Endothelial cell (in vitro differentiated cells): ENCODE results near the gene LGR4. TPM values are rescaled to one million over a fixed set of nuclear protein-coding genes. Genes with fewer than 3 reads are reported as not detected.
"Not testable (repeated sequence)": the region's sequence is repeated elsewhere in the genome, so short reads cannot be mapped to it uniquely, and the experiment has no call there.

Experiments
- DNase-seq: peaks from one replicate; pipeline ENCODE4 v3.0.0; 2021; ENCODE audit warnings: low spot score
- H3K27ac Mint-ChIP-seq: one replicate; pipeline ENCODE4 v1.8.0; 2021; ENCODE audit warnings: mixed read lengths, inconsistent platforms; ENCODE audit not compliant: unreplicated experiment
- H3K27me3 Mint-ChIP-seq: one replicate; pipeline ENCODE4 v1.8.0; 2021; ENCODE audit warnings: mild to moderate bottlenecking, moderate library complexity, mixed read lengths, inconsistent platforms; ENCODE audit not compliant: unreplicated experiment
- H3K36me3 Mint-ChIP-seq: one replicate; pipeline ENCODE4 v1.8.0; 2021; ENCODE audit warnings: mild to moderate bottlenecking, low read depth, mixed read lengths, inconsistent platforms; ENCODE audit not compliant: unreplicated experiment
- H3K4me1 Mint-ChIP-seq: one replicate; pipeline ENCODE4 v1.8.0; 2021; ENCODE audit warnings: mild to moderate bottlenecking, mixed read lengths, inconsistent platforms; ENCODE audit not compliant: unreplicated experiment
- H3K4me3 Mint-ChIP-seq: one replicate; pipeline ENCODE4 v1.8.0; 2021; ENCODE audit warnings: mild to moderate bottlenecking, mixed read lengths, inconsistent platforms; ENCODE audit not compliant: unreplicated experiment
- H3K9me3 Mint-ChIP-seq: one replicate; pipeline ENCODE4 v1.8.0; 2021; ENCODE audit warnings: mixed read lengths, inconsistent platforms; ENCODE audit not compliant: unreplicated experiment
- long read RNA-seq: library from polyadenylated mRNA; unstranded; transcript quantifications from one replicate; pipeline ENCODE4 v2.0.0, GENCODE V29; 2020; ENCODE audit not compliant: unreplicated experiment
- total RNA-seq: library from RNA; stranded (reverse); fragmentation: NEBNext Ultra II Directional; extraction: Animal tissue kit (Norgen Biotek cat#: 25700); gene quantifications from one replicate; pipeline ENCODE4 v1.2.1, GENCODE V29; 2021; ENCODE audit not compliant: unreplicated experiment
- TF ChIP-seq, protein P1 (sequence below): fragments of 200-600 bp; sonication (generic); IDR thresholded peaks from one replicate; pipeline ENCODE4 v1.5.0; 2021; ENCODE audit warnings: antibody characterized with exemption; ENCODE audit not compliant: unreplicated experiment

LGR4 gene, protein sequence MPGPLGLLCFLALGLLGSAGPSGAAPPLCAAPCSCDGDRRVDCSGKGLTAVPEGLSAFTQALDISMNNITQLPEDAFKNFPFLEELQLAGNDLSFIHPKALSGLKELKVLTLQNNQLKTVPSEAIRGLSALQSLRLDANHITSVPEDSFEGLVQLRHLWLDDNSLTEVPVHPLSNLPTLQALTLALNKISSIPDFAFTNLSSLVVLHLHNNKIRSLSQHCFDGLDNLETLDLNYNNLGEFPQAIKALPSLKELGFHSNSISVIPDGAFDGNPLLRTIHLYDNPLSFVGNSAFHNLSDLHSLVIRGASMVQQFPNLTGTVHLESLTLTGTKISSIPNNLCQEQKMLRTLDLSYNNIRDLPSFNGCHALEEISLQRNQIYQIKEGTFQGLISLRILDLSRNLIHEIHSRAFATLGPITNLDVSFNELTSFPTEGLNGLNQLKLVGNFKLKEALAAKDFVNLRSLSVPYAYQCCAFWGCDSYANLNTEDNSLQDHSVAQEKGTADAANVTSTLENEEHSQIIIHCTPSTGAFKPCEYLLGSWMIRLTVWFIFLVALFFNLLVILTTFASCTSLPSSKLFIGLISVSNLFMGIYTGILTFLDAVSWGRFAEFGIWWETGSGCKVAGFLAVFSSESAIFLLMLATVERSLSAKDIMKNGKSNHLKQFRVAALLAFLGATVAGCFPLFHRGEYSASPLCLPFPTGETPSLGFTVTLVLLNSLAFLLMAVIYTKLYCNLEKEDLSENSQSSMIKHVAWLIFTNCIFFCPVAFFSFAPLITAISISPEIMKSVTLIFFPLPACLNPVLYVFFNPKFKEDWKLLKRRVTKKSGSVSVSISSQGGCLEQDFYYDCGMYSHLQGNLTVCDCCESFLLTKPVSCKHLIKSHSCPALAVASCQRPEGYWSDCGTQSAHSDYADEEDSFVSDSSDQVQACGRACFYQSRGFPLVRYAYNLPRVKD
- total RNA-seq = 10.8 TPM
- long read RNA-seq = 0 reads

DNA sequence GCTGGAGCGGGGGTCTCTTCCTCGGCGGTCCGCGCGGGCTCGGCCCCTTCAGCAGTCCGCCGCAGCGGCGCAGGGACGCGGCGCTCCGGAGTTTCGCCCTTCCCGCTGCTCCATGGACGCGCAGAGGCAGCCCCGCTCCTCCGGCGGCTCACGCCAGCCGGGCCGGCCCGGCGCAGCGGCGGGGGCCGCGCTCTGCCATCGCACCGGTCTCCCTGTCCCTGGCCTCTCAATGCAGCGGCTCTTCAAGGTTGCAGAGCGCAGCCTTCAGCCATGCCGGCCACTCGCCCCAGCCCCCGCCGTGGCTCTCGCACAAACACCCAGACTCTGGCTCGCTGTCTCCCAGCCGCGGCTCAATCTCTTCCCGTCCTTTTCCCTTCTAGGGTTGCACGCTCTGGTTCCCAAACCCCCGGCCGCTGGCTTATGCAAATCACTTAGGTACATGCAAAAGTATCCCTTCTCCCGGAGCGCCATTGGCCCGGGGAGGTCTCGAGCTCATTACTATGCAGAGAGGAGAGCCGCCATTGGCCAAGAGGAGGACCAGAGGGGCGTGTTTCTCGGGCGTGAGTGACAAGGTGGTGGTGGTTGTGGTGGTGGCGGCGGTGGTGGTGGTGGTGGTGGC, at the start of gene LGR4:
LGR4 (minus strand) TSS at position 393 of the 619 bp plus-strand sequence. CDS start 488 bp downstream, outside the sequence.
- Mint-ChIP-seq H3K27me3 (peaks cover 10% of the 10 kb centered on the region), H3K9me3 (no peaks in the 10 kb centered on the region), H3K4me1 (peaks cover 10% of the 10 kb centered on the region), H3K4me3 (peak within 1 kb of the TSS; percentile 99), H3K36me3 (no peaks in the 10 kb centered on the region), H3K27ac (peak within 1 kb of the TSS; percentile 81)
- TF ChIP-seq, protein P1, sequence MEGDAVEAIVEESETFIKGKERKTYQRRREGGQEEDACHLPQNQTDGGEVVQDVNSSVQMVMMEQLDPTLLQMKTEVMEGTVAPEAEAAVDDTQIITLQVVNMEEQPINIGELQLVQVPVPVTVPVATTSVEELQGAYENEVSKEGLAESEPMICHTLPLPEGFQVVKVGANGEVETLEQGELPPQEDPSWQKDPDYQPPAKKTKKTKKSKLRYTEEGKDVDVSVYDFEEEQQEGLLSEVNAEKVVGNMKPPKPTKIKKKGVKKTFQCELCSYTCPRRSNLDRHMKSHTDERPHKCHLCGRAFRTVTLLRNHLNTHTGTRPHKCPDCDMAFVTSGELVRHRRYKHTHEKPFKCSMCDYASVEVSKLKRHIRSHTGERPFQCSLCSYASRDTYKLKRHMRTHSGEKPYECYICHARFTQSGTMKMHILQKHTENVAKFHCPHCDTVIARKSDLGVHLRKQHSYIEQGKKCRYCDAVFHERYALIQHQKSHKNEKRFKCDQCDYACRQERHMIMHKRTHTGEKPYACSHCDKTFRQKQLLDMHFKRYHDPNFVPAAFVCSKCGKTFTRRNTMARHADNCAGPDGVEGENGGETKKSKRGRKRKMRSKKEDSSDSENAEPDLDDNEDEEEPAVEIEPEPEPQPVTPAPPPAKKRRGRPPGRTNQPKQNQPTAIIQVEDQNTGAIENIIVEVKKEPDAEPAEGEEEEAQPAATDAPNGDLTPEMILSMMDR = no peak
- peak; percentile 88 for DNase-seq

DNA sequence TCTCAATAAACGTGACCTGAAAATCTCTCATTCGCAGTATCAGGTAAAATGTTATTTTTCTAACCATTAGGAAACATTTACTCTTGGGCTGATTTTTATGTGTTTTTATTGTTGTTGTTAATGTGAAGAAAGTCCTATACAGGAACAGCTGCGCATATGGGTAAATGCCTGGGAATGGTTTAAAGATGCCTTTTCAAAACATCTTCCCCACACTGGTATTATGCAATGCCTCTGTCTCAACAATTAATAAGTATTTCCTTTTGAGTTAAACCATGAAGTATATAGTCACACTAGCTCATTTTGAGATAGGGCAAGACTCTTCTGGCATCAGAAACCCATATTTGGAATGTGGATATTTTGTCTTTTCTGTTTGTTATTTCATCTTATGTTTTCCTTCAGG, 47.6 kb upstream of the LGR4 start:
- Mint-ChIP-seq H3K4me3 (no peak overlapping the region), H3K27ac (no peak overlapping the region), H3K36me3 (no peaks in the 10 kb centered on the region), H3K9me3 (no peaks in the 10 kb centered on the region), H3K4me1 (peaks cover 7% of the 10 kb centered on the region), H3K27me3 (peaks cover 1% of the 10 kb centered on the region)
- no peak for DNase-seq
- TF ChIP-seq, protein P1 = no peak

DNA sequence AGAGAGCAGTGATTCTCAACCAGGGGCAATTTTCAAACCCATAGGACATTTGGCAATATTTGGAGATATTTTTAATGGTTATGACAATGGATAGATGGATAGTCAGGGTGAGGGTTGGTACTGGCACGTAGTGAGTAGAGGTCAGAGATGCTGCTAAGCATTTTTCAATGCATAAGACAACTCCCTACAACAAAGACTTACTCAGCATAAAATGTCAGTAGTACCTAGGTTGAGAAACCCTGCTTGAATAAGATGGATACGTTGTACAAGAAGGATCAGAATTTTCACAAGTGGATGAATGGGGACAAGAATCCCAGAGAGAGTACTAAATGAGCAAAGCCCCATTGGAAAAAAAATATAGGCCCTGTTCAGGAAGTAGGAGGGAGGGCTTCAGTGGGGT, 45.9 kb upstream of the LGR4 start:
- Mint-ChIP-seq H3K27ac (no peak overlapping the region), H3K9me3 (no peaks in the 10 kb centered on the region), H3K36me3 (no peaks in the 10 kb centered on the region), H3K27me3 (peaks cover 1% of the 10 kb centered on the region), H3K4me1 (peaks cover 7% of the 10 kb centered on the region), H3K4me3 (no peak overlapping the region)
- TF ChIP-seq, protein P1 = no peak
- no peak for DNase-seq

DNA sequence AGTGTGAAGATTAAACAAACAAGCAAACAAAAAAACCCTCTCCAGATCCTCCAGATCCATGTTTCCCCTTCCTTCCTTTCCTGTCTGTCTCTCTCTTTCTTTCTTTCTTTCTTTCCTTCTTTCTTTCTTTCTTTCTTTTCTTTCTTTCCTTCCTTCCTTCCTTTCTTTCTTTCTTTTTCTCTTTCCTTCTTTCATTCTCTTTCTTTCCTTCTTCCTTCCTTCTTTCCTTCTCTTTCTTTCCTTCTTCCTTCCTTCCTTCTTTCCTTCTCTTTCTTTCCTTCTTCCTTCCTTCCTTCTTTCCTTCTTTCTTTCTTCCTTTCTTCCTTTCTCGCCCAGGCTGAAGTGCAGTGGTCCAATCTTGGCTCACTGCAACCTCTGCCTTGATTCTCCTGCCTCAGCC, 44.9 kb upstream of the LGR4 start:
- not testable (repeated sequence) for H3K27me3 Mint-ChIP-seq, H3K4me3 Mint-ChIP-seq, DNase-seq, H3K36me3 Mint-ChIP-seq, H3K9me3 Mint-ChIP-seq, H3K4me1 Mint-ChIP-seq, H3K27ac Mint-ChIP-seq

DNA sequence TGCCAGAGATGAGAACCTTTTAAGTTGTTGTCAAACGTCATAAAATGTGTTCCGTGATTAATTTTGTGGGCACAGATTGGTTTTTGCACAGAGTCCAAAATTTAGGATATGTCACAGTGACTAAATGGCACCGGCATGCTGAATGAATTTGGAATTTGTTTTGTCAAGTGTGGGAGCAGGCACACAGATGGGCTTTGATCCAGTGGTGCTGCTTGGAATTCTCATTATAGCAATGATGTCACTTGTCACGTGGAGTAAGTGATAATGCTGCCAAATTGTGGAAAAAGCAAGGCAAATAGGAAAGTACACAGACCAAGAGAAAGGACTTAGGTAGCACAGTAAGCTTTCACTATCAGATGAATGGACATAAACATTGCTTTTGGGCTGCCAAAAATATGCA, 42.0 kb upstream of the LGR4 start:
- DNase-seq = no peak
- no peak overlapping the region for H3K4me3 Mint-ChIP-seq
- peaks cover 9% of the 10 kb centered on the region for H3K4me1 Mint-ChIP-seq
- peaks cover 1% of the 10 kb centered on the region for H3K27me3 Mint-ChIP-seq
- no peak overlapping the region for H3K27ac Mint-ChIP-seq
- TF ChIP-seq, protein P1 = no peak
- no peaks in the 10 kb centered on the region for H3K9me3 Mint-ChIP-seq
- no peaks in the 10 kb centered on the region for H3K36me3 Mint-ChIP-seq
